T-helper 2 cell (primary cell): ENCODE measurements around the gene SYT8.
"Not testable (repeated sequence)": the region's sequence is repeated elsewhere in the genome, so short reads cannot be mapped to it uniquely, and the experiment has no call there.

Experiments
- DNase-seq, 5 experiments: peaks; one replicate each; pipeline versions ENCODE4 v3.0.0 to v3.0.0-alpha.2; 2012 to 2022

The SYT8 gene

DNA sequence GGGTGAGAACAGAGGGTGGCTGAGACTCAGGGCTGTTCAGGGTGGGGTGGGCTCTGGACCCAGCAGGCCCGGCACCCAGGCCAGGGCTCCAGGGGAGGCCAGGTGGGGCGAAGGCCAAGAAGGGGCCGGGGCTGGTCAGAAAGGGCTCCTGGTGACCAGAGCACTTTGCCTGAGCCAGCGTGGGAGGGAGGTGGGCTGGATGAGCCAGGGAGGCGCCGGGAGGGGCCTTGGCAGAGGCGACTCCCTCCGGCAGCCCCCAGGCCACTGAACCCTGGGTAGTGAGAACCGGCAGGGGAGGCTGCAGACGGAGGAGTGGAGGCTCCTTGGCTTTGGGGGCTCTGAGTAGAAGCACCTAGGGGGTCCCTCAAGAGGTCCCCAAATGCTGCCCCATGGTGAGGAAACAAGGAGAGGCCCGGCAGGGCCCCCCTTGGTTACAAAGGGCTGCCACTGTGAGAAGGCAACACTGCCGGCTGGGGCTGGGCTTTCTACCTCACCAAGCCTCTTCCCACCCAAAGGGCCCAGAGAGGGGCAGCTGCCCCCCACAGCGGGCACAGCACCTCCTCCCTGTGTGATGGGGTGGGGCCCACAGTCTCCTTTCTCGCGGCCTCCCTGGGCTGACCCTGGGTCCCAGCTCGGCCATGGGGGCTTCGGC is 39.8 kb downstream of the SYT8 start:
- DNase-seq, result peak in 1 of 5 experiments; percentile 4

- peak in 1 of 5 experiments; percentile 7 for DNase-seq
Measured at GRCh38 chr11:1875093-1875850, 40.5 kb downstream of the SYT8 start.

DNA sequence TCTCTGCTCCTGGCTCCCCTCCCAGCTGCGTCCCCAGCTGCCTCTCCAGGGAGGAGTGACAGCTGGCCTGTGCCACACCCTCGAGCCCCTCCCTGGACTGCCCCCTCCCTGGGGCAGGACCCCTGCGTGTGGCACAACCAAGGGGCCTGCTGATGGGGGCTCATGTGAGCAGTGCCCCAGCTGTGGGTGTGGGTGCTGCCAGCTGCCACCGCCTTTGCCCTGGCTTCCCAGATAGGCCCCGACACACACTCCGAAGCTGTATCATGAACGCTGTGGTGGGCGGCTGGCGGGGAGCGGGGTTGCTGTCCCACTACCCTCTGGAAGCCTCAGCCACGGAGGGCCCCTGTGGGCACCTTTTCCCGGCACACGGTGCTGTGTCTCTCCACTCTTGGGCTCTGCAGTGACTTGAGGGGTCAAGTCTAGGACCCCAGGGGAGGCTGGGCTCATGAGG is 41.1 kb downstream of the SYT8 start:
- DNase-seq, result not testable (repeated sequence)

DNA sequence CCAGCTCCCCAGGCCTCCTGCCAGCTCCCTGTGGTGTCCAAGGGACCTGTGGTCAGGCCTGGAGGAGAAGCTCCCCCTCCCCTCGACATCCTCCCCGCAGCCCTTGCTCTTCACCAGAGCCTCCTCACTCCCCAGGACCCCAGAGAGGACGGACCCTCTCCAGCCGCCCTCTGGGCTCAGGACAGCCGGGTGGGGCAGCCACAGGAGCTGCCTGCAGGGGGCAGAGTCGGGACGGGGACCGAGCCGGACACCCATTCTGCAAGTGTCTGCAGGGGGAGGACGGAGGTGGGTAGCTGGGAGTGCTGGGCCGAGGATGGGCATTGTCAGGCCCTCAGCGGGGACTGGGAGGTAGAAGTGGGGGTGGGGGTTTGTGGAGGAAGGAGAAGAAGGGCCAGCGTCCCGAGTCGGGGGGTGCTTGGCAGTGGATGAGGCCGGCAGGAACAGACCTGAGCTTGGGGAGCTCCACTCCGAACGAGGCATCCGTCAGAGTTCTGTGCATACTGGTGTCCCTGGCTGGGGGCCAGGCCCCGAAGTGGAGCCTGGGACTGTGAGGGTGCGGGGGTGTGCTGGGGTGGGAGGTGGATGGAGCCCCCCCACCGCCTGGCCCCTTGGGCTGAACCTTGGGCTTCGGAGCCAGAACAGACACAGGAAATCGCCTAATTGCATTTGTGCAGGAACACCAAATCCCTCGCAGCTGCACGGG is 41.7 kb downstream of the SYT8 start:
- DNase-seq, result peak in 1 of 5 experiments; percentile 9

DNA sequence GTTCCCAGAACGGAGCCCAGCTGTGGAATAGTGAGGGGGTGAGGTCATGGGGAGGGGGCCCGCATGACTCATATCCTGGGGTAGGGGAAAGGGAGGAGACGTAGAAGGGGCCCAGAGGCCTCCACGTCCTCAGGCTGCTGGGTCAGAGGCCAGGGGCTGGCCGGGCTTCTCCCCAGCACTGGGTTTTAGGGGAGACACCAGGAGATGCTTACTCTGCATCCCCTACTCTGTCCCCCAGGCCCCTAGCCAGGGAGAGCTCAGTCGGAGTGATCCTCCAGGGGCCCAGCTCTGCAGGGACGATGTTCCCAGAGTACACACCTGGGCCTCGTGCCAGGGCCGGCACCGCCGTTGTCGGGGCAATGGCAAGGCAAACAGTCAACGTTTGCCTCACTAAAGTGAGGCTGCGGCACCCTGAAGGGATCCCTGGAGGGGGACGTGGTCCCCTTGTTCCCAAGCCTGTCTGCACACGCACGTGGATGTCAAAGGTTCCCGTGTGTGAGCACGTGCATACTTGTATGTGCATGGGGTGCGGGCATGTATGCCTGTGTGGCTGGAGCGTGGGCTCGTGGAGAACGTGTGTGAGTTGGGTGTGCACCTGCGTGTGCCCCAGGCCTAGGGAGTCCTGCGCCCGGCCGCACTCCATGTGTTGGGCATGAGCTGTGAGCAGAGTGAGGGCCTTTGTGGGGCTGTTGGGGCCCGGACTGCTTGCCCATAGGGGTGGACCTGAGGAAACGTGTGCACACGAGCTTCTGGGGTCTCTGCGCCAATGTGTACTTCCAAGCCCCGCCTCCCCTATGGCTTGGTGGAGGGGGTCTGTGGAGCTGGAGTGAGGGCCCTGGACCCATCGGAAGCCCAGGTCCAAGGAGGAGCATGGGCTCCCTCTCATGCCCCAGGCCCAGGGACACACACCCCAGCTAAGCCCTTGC is 42.7 kb downstream of the SYT8 start:
- DNase-seq, result peak in 1 of 5 experiments; percentile 7

- peak in 1 of 5 experiments; percentile 5 for DNase-seq
Measured at GRCh38 chr11:1878137-1879031, 43.6 kb downstream of the SYT8 start.

DNA sequence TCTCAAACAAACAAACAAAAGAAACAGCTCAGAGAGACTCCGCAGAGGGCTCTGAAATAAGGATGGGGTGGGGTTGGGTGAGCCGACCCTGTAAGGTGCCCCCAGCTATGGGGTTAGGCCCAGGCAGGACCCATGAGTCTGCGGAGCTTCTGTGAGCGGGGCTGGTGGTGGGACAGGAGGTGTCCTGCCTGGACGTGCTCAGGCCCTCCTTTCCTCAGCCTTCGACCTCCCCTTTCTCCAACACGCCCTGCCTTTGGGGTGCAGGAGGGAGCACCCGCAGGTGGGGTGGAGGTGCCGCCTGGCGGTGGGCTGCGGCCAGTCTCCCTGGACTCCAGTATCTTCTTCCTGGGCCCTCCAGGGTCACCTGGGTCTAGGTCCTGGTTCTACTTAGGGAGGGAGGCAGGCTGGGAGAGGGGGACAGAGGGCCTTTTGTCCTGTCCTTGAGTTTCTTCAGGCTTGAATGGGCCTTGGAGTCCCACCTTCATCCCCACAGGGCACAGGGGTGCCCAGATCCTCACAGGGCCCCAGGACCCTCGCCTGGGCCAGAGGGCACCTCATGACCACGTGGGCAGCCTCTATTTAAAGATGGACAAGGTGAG is 44.7 kb downstream of the SYT8 start:
- peak in 1 of 5 experiments; percentile 5 for DNase-seq

GRCh38 chr11:1879941-1880720 is 45.3 kb downstream of the SYT8 start:
- peak in 1 of 5 experiments; percentile 8 for DNase-seq

DNA sequence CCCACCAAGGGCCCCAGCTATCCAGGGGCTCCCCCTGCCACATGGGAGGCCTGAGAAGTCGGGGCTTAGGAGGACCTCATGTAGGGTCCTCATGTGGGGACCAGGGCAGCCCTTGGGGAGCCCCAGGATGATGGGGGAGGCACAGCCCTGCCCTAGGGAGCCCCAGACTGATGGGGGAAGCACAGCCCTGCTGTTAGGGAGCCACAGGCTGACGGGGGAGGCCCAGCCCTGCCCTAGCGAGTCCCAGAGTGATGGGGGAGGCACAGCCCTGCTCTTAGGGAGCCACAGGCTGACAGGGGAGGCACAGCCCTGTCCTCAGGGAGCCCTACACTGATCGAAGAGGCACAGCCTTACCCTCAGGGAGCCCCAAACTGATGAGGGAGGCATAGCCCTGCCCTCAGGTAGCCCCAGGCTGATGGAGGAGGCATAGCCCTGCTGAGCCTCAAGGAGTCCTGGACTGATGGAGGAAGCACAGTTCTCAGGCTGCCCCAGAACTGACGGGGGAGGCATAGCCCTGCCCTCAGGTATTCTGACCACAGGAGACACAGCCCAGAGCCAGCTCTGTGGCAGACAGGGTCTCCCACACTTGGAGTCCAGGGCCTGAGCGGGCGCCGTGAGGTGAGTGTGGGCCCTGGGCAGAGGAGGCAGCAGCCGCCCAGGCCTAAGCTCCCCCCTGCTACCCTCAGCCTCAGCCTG is 46.1 kb downstream of the SYT8 start:
- DNase-seq, result no peak

GRCh38 chr11:1881442-1882264 is 46.9 kb downstream of the SYT8 start:
- peak in 1 of 5 experiments; percentile 7 for DNase-seq

- peak; percentile 60 to 75 (median 64) for DNase-seq
Measured at GRCh38 chr11:1882265-1883238, 47.8 kb downstream of the SYT8 start.

DNA sequence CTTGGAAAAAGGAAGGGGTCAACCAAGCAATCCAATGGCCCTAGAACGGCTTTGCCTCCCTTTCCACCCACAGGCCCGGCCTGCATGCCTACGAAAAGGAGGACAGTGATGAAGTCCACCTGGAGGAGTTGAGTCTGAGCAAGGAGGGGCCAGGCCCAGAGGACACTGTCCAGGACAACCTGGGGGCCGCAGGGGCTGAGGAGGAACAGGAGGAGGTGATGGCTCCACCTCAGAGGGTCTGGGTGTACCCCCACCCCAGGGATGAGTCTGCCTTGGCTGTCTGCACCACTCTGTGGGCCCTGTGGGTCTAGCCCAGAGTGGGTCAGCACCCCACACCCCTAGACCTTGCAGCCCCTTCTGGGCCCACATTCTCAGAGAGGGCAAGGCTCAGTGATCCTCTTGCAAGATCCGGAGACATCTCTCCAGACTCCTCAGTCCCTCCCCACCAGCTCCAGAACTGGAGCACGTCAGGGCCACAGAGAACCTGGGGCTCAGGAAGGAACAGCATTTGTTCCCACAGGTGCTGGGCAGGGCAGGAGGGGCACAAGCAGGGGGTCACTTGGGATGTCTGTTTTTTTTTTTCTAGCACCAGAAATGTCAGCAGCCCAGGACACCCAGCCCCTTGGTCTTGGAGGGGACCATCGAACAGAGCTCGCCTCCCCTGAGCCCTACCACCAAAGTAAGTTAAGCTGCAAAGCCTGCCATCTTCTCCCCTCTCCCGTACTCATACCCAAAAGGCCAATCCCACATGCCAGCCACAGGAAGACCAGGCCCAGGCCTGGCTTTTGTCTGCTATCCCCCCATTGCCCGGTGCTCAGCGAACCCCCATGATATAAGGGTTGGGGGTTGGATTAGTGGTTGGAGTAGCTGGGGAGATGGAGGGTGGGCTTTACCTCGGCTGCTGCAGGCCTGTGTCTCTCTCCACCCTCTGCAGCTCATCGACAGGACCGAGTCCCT is 48.8 kb downstream of the SYT8 start:
- no peak for DNase-seq

DNA sequence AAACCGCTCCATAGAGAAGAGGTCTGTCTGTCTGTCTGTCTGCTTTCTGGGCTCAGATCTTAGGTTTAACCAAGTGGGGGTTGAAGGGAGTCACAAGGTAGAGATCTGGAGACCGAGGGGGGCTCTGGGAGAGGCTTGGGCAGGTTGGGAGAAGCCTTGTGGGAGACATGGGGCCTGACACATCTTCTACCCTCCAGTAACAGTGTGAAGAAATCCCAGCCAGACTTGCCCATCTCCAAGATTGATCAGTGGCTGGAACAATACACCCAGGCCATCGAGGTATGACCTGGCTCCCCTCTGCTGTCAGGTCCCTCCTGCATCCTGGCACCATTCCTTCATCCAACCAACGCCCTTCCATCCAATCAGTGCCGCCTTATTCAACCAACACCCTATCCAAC is 49.5 kb downstream of the SYT8 start:
- no peak for DNase-seq

- DNase-seq, result not testable (repeated sequence)
Measured at GRCh38 chr11:1886551-1886950, 51.8 kb downstream of the SYT8 start.
